A673 (cell line): Measurements from ENCODE around the gene TST. TPM values are rescaled to one million over a fixed set of nuclear protein-coding genes. Genes with fewer than 3 reads are reported as not detected.
A peak's percentile ranks its signal among the peaks of the same experiment; 100 is the strongest.

Source experiments
- BruUV-seq: library from RNA; stranded (reverse); fragments of 400-500 nt; replicated peaks from 2 replicates; lab custom pipeline; 2021; lab: Mats Ljungman, UMichigan
- CTCF ChIA-PET: fragments of 300-600 bp; sonication (Branson Sonifier 250); formaldehyde crosslinking; loops from one replicate; lab custom pipeline; 2022; ENCODE audit warnings: antibody characterized with exemption; lab: Charles Lee
- POLR2A ChIA-PET: fragments of 300-600 bp; sonication (Branson Sonifier 250); formaldehyde crosslinking; loops from one replicate; lab custom pipeline; 2022; ENCODE audit warnings: antibody characterized with exemption; ENCODE audit not compliant: low non-redundant PET; lab: Charles Lee
- DNase-seq: peaks from one replicate; pipeline ENCODE4 v3.0.0-alpha.2; 2015; ENCODE audit warnings: low spot score
- H3K27ac ChIP-seq: fragments of 200-600 bp; sonication (generic); 2 replicates; pipeline ENCODE4 v1.5.1; 2016; ENCODE audit warnings: mixed run types, low read depth, mild to moderate bottlenecking, mixed read lengths, antibody characterized with exemption, low read length; ENCODE audit not compliant: poor library complexity, severe bottlenecking
- H3K27me3 ChIP-seq: fragments of 200-600 bp; sonication (generic); replicated peaks from 2 replicates; pipeline ENCODE4 v1.6.1; 2017; ENCODE audit warnings: mixed run types, low read depth, mild to moderate bottlenecking, mixed read lengths, antibody characterized with exemption, low read length; ENCODE audit not compliant: insufficient read depth, poor library complexity
- H3K36me3 ChIP-seq: fragments of 200-600 bp; sonication (generic); 2 replicates; pipeline ENCODE4 v1.6.1; 2016; ENCODE audit warnings: mixed run types, mild to moderate bottlenecking, mixed read lengths, antibody characterized with exemption, low read length; ENCODE audit not compliant: insufficient read depth, poor library complexity, severe bottlenecking
- H3K4me1 ChIP-seq: fragments of 200-600 bp; sonication (generic); 2 replicates; pipeline ENCODE4 v1.6.1; 2017; ENCODE audit warnings: mixed run types, mild to moderate bottlenecking, mixed read lengths, antibody characterized with exemption, low read length; ENCODE audit not compliant: insufficient read depth, poor library complexity, severe bottlenecking
- H3K4me3 ChIP-seq: fragments of 200-600 bp; sonication (generic); 2 replicates; pipeline ENCODE4 v1.5.1; 2016; ENCODE audit warnings: low read depth, mixed run types, mild to moderate bottlenecking, mixed read lengths, low read length; ENCODE audit not compliant: poor library complexity, severe bottlenecking
- H3K9me3 ChIP-seq: fragments of 200-600 bp; sonication (generic); 2 replicates; pipeline ENCODE4 v1.6.1; 2016; ENCODE audit warnings: mixed run types, low read depth, mild to moderate bottlenecking, mixed read lengths, antibody characterized with exemption, low read length; ENCODE audit not compliant: poor library complexity, severe bottlenecking
- CTCF ChIP-seq: fragments of 300-800, 200-600 bp; sonication (generic); conservative IDR thresholded peaks from 2 replicates; pipeline ENCODE4 v1.5.1; 2017; ENCODE audit warnings: low read depth, mild to moderate bottlenecking, antibody characterized with exemption, low read length, moderate library complexity, mixed read lengths
- EZH2 ChIP-seq: fragments of 200-600 bp; sonication (generic); IDR thresholded peaks from 2 replicates; pipeline ENCODE4 v1.6.1; 2017; ENCODE audit warnings: borderline replicate concordance, low read depth, mild to moderate bottlenecking, mixed read lengths, antibody characterized with exemption, low read length; ENCODE audit not compliant: poor library complexity, severe bottlenecking
- intact Hi-C: fragments of 100-400 bp; cut with micrococcal nuclease; formaldehyde crosslinking; loops from one replicate; pipeline ENCODE4 v1.10.0; 2022; ENCODE audit not compliant: unreplicated experiment
- total RNA-seq: library from RNA; stranded (reverse); gene quantifications from 2 replicates; pipeline ENCODE4 v1.2.3, GENCODE V29; 2021

Gene TST
- total RNA-seq, 1 experiment from 2014 or later: 31.3 TPM

GRCh38 chr22:37047006-37047405, 27.8 kb upstream of the TST start:
- H3K27ac ChIP-seq: no peak overlapping the region
- H3K36me3 ChIP-seq: no peaks in the 10 kb centered on the region
- H3K9me3 ChIP-seq: no peaks in the 10 kb centered on the region
- intact Hi-C loops: no loop called here
- H3K4me1 ChIP-seq: peaks cover 14% of the 10 kb centered on the region
- ChIA-PET POLR2A (no interaction called here), CTCF (no interaction called here)
- BruUV-seq: no TSS peak
- H3K27me3 ChIP-seq: no peaks in the 10 kb centered on the region
- H3K4me3 ChIP-seq: no peak overlapping the region
- DNase-seq: no peak
- TF ChIP-seq EZH2 (no peak), CTCF (no peak)

- H3K4me1 ChIP-seq: peaks cover 17% of the 10 kb centered on the region
- ChIA-PET CTCF (interaction anchor here (0.5 to 0.8 kb wide), 3 partner anchors 8 to 41 kb away, joined by 3 to 4 read pairs (median 4); no protein-coding TSS in a partner anchor), POLR2A (no interaction called here)
- H3K27ac ChIP-seq: no peak overlapping the region
- no peak for TF ChIP-seq CTCF
- intact Hi-C loops: no loop called here
- no peaks in the 10 kb centered on the region for H3K9me3 ChIP-seq
- H3K4me3 ChIP-seq: no peak overlapping the region
- BruUV-seq: no TSS peak
- no peaks in the 10 kb centered on the region for H3K36me3 ChIP-seq
- H3K27me3 ChIP-seq: no peaks in the 10 kb centered on the region
- DNase-seq: no peak
Observed at GRCh38 chr22:37046589-37046988, 27.3 kb upstream of the TST start.

- peak; percentile 66 for DNase-seq
- Histone ChIP-seq H3K27ac (no peak overlapping the region), H3K9me3 (no peaks in the 10 kb centered on the region), H3K4me3 (no peak overlapping the region), H3K27me3 (no peaks in the 10 kb centered on the region), H3K36me3 (no peaks in the 10 kb centered on the region), H3K4me1 (peaks cover 23% of the 10 kb centered on the region)
- intact Hi-C loops: no loop called here
- ChIA-PET CTCF (interaction anchor here (0.5 to 0.8 kb wide), 3 partner anchors 9 to 40 kb away, joined by 3 to 4 read pairs (median 4); no protein-coding TSS in a partner anchor), POLR2A (no interaction called here)
- TF ChIP-seq CTCF (peak; percentile 76), EZH2 (no peak)
- no TSS peak for BruUV-seq
Observed at GRCh38 chr22:37045958-37046357, 26.7 kb upstream of the TST start.
